ENCODE results near the gene CDC42EP1.
"Not testable (repeated sequence)": the region's sequence is repeated elsewhere in the genome, so short reads cannot be mapped to it uniquely, and the experiment has no call there.

The CDC42EP1 gene

GRCh38 chr22:37609240-37610152 is 49.2 kb downstream of the CDC42EP1 start:
- Histone ChIP-seq H3K27me3 (ENCODE audit: control insufficient read depth in 2 of 2, insufficient read depth in 2 of 2, low read length in 2 of 2) (no peaks in the 10 kb centered on the region), H3K27ac (ENCODE audit: low read depth in 2 of 2, low read length in 2 of 2) (peak overlapping the region; percentile 95), H3K4me1 (ENCODE audit: control insufficient read depth in 2 of 2, insufficient read depth in 2 of 2, low read length in 2 of 2) (peaks cover 20 to 34% of the 10 kb centered on the region in 2 donors)

GRCh38 chr22:37610153-37610475 is 49.8 kb downstream of the CDC42EP1 start:
- Histone ChIP-seq H3K4me3 (ENCODE audit: low read length in 2 of 2) (peak overlapping the region; percentile 71 to 90), H3K27ac (ENCODE audit: low read depth in 2 of 2, low read length in 2 of 2) (peak overlapping the region; percentile 95), H3K9ac (ENCODE audit: low read depth in 1 of 2, low read length in 2 of 2) (peak overlapping the region; percentile 82 to 83), H3K4me1 (ENCODE audit: control insufficient read depth in 2 of 2, insufficient read depth in 2 of 2, low read length in 2 of 2) (peaks cover 20 to 34% of the 10 kb centered on the region in 2 donors)
- not testable (repeated sequence) for H3K9me3 ChIP-seq (ENCODE audit: control insufficient read depth in 2 of 2, low read length in 2 of 2); H3K27me3 ChIP-seq (ENCODE audit: control insufficient read depth in 2 of 2, insufficient read depth in 2 of 2, low read length in 2 of 2); H3K36me3 ChIP-seq (ENCODE audit: control insufficient read depth in 2 of 2, insufficient read depth in 2 of 2, low read length in 2 of 2)

More at GRCh38 chr22:37609240-37610152, 49.2 kb downstream of the CDC42EP1 start:
- peak overlapping the region; percentile 82 to 83 for H3K9ac ChIP-seq (ENCODE audit: low read depth in 1 of 2, low read length in 2 of 2)
- peak overlapping the region; percentile 71 to 90 for H3K4me3 ChIP-seq (ENCODE audit: low read length in 2 of 2)
- no peaks in the 10 kb centered on the region for H3K9me3 ChIP-seq (ENCODE audit: control insufficient read depth in 2 of 2, low read length in 2 of 2)
- H3K36me3 ChIP-seq (ENCODE audit: control insufficient read depth in 2 of 2, insufficient read depth in 2 of 2, low read length in 2 of 2) = peaks cover 5% of the 10 kb centered on the region in 2 donors

DNA sequence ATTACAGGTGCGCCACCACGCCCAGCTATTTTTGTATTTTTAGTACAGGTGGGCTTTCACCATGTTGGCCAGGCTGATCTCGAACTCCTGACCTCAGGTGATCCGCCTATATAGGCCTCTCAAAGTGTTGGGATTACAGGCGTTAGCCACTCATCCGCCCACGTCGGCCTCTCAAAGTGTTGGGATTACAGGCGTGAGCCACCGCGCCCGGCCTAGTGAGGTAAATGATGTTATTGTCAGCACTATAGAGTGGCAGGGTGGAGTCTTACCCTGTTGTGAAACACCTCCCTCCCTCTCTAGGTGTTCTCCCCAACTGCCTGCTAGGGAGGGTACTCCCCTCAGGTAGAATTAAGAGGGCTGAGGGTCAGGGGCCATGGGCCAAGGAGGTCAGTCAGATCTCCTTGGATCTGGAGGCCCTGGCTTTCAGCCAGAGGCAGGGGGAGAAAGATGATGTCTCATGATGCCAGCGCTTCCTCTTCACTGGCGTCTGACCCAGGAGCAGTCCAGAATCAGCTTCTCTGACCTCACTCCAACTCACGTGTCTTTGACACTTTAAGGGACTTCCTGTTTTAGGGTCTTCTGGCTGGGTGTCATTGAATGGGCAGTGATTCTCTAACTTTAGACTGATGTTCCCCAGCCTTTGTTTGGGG is 50.3 kb downstream of the CDC42EP1 start:
- H3K9ac ChIP-seq (ENCODE audit: low read depth in 1 of 2, low read length in 2 of 2) = peak overlapping the region in 1 of 2 donors; percentile 33
- H3K9me3 ChIP-seq (ENCODE audit: control insufficient read depth in 2 of 2, low read length in 2 of 2) = no peaks in the 10 kb centered on the region
- H3K27ac ChIP-seq (ENCODE audit: low read depth in 2 of 2, low read length in 2 of 2) = peak overlapping the region; percentile 95

DNA sequence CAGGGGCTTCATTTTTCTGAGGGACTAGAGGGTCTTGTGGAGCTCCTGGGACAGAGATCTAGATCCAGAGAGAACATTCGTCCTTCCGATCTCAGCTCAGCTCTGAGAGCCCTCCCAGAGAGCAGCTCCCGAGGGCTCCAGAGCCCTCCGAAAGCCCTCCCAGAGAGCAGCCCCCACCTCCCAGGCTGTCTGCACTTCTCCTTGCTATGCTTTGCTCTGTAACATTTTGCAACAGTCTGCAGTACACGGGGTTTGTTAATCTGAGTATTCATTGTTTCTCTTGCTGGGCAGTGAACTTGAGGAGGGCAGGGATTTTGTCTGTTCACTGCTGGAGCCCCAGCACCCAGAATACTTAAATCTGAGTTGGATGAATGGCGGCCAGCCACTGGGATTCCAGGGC is 50.9 kb downstream of the CDC42EP1 start:
- H3K4me3 ChIP-seq (ENCODE audit: low read length in 2 of 2) = no peak overlapping the region
- no peaks in the 10 kb centered on the region for H3K27me3 ChIP-seq (ENCODE audit: control insufficient read depth in 2 of 2, insufficient read depth in 2 of 2, low read length in 2 of 2)
- H3K27ac ChIP-seq (ENCODE audit: low read depth in 2 of 2, low read length in 2 of 2) = peak overlapping the region in 1 of 2 donors; percentile 17
- H3K36me3 ChIP-seq (ENCODE audit: control insufficient read depth in 2 of 2, insufficient read depth in 2 of 2, low read length in 2 of 2) = peaks cover 8 to 9% of the 10 kb centered on the region in 2 donors
- H3K4me1 ChIP-seq (ENCODE audit: control insufficient read depth in 2 of 2, insufficient read depth in 2 of 2, low read length in 2 of 2) = peaks cover 16 to 30% of the 10 kb centered on the region in 2 donors
- H3K9ac ChIP-seq (ENCODE audit: low read depth in 1 of 2, low read length in 2 of 2) = no peak overlapping the region
- H3K9me3 ChIP-seq (ENCODE audit: control insufficient read depth in 2 of 2, low read length in 2 of 2) = no peaks in the 10 kb centered on the region

More for the DNA sequence above, 50.3 kb downstream of the CDC42EP1 start:
- no peaks in the 10 kb centered on the region for H3K27me3 ChIP-seq (ENCODE audit: control insufficient read depth in 2 of 2, insufficient read depth in 2 of 2, low read length in 2 of 2)
- peak overlapping the region in 1 of 2 donors; percentile 90 for H3K4me3 ChIP-seq (ENCODE audit: low read length in 2 of 2)
- H3K36me3 ChIP-seq (ENCODE audit: control insufficient read depth in 2 of 2, insufficient read depth in 2 of 2, low read length in 2 of 2) = peaks cover 5 to 6% of the 10 kb centered on the region in 2 donors
- H3K4me1 ChIP-seq (ENCODE audit: control insufficient read depth in 2 of 2, insufficient read depth in 2 of 2, low read length in 2 of 2) = peaks cover 16 to 30% of the 10 kb centered on the region in 2 donors

DNA sequence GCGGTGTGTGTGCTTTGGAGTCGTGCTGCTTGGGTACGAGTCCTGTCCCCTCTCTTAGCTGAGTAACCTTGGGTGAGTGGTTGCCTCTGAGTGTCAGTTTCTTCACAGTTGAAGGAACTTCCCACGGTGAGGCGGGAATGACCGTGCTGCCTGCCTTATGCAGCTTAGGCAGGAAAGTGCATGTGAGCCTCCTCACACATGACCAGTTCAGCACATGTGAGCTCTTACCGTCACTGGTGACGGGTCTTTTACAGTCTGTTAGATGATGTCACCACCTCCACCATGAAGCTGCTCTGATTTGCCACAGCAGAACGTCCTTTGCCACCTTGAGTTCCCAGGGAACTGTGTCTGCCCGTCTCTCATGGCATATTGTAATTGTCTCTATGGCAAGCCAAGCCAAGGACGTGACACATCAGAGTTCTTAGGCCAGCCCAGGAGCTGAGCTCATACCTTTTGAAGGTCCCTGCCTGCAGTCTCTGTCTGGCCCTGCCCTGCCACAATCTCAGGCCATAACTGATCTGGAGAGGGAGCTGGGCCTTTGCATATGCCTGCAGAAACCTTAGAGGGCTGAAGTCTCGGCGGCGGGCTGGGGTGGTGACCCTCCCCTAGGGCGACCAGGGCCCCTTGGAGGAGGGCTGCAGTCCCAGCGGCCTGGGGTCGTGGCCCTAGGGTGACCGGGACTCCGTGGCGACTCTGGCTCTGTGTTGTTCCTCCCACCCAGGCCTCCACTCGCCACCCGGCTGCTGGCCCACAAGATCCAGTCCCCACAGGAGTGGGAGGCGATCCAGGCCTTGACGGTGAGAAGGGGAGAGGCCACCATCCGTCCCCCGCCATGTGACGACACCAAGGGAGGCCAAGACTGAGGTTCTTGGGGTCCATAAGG is 56.2 kb downstream of the CDC42EP1 start:
- no peaks in the 10 kb centered on the region for H3K4me1 ChIP-seq (ENCODE audit: control insufficient read depth in 2 of 2, insufficient read depth in 2 of 2, low read length in 2 of 2)
- H3K9me3 ChIP-seq (ENCODE audit: control insufficient read depth in 2 of 2, low read length in 2 of 2) = no peaks in the 10 kb centered on the region
- H3K27me3 ChIP-seq (ENCODE audit: control insufficient read depth in 2 of 2, insufficient read depth in 2 of 2, low read length in 2 of 2) = no peaks in the 10 kb centered on the region
- peaks cover 43 to 48% of the 10 kb centered on the region in 2 donors for H3K36me3 ChIP-seq (ENCODE audit: control insufficient read depth in 2 of 2, insufficient read depth in 2 of 2, low read length in 2 of 2)
- H3K4me3 ChIP-seq (ENCODE audit: low read length in 2 of 2) = no peak overlapping the region
- H3K9ac ChIP-seq (ENCODE audit: low read depth in 1 of 2, low read length in 2 of 2) = no peak overlapping the region
- no peak overlapping the region for H3K27ac ChIP-seq (ENCODE audit: low read depth in 2 of 2, low read length in 2 of 2)

- no peak overlapping the region for H3K27ac ChIP-seq (ENCODE audit: low read depth in 2 of 2, low read length in 2 of 2)
- H3K4me1 ChIP-seq (ENCODE audit: control insufficient read depth in 2 of 2, insufficient read depth in 2 of 2, low read length in 2 of 2) = no peaks in the 10 kb centered on the region
- no peaks in the 10 kb centered on the region for H3K9me3 ChIP-seq (ENCODE audit: control insufficient read depth in 2 of 2, low read length in 2 of 2)
- no peak overlapping the region for H3K9ac ChIP-seq (ENCODE audit: low read depth in 1 of 2, low read length in 2 of 2)
- no peaks in the 10 kb centered on the region for H3K27me3 ChIP-seq (ENCODE audit: control insufficient read depth in 2 of 2, insufficient read depth in 2 of 2, low read length in 2 of 2)
- no peak overlapping the region for H3K4me3 ChIP-seq (ENCODE audit: low read length in 2 of 2)
- peaks cover 45 to 50% of the 10 kb centered on the region in 2 donors for H3K36me3 ChIP-seq (ENCODE audit: control insufficient read depth in 2 of 2, insufficient read depth in 2 of 2, low read length in 2 of 2)
Measured at GRCh38 chr22:37617431-37617830, 57.2 kb downstream of the CDC42EP1 start.

GRCh38 chr22:37618072-37618656 is 57.9 kb downstream of the CDC42EP1 start:
- no peak overlapping the region for H3K27ac ChIP-seq (ENCODE audit: low read depth in 2 of 2, low read length in 2 of 2)
- no peak overlapping the region for H3K9ac ChIP-seq (ENCODE audit: low read depth in 1 of 2, low read length in 2 of 2)

DNA sequence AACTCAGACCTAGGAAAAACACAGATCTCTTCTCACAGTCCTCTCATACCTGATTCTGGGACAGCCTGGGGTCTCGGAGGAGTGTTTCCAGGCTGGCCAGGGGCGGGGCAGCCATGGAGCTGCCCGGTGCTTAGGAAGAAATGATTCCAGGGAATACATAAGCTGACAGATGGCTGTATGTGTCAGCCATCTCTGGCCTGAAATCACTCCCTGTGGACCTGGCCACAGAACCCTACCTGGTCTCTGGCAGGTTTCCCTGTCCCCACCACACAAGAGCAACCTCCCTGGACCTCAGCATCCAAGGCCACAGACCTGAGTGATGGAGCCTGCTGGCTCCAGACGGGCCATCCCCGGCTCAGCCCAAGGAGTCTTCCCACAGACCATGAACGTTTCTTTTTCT is 58.4 kb downstream of the CDC42EP1 start:
- Histone ChIP-seq H3K9ac (ENCODE audit: low read depth in 1 of 2, low read length in 2 of 2) (no peak overlapping the region), H3K36me3 (ENCODE audit: control insufficient read depth in 2 of 2, insufficient read depth in 2 of 2, low read length in 2 of 2) (peaks cover 53 to 58% of the 10 kb centered on the region in 2 donors), H3K9me3 (ENCODE audit: control insufficient read depth in 2 of 2, low read length in 2 of 2) (no peaks in the 10 kb centered on the region), H3K27ac (ENCODE audit: low read depth in 2 of 2, low read length in 2 of 2) (no peak overlapping the region), H3K4me1 (ENCODE audit: control insufficient read depth in 2 of 2, insufficient read depth in 2 of 2, low read length in 2 of 2) (peaks cover under 1 to 7% of the 10 kb centered on the region in 2 donors), H3K27me3 (ENCODE audit: control insufficient read depth in 2 of 2, insufficient read depth in 2 of 2, low read length in 2 of 2) (no peaks in the 10 kb centered on the region), H3K4me3 (ENCODE audit: low read length in 2 of 2) (no peak overlapping the region)

More at GRCh38 chr22:37618072-37618656, 57.9 kb downstream of the CDC42EP1 start:
- no peaks in the 10 kb centered on the region for H3K9me3 ChIP-seq (ENCODE audit: control insufficient read depth in 2 of 2, low read length in 2 of 2)
- H3K36me3 ChIP-seq (ENCODE audit: control insufficient read depth in 2 of 2, insufficient read depth in 2 of 2, low read length in 2 of 2) = peaks cover 51 to 56% of the 10 kb centered on the region in 2 donors
- H3K27me3 ChIP-seq (ENCODE audit: control insufficient read depth in 2 of 2, insufficient read depth in 2 of 2, low read length in 2 of 2) = no peaks in the 10 kb centered on the region
- H3K4me1 ChIP-seq (ENCODE audit: control insufficient read depth in 2 of 2, insufficient read depth in 2 of 2, low read length in 2 of 2) = peaks cover 0 to 2% of the 10 kb centered on the region in 2 donors
- H3K4me3 ChIP-seq (ENCODE audit: low read length in 2 of 2) = no peak overlapping the region

Data from mucosa of rectum (tissue), 2 donors.